MCF 10A (cell line): Measurements from ENCODE around the gene PTPRG. TPM values are rescaled to one million over a fixed set of nuclear protein-coding genes. Genes with fewer than 3 reads are reported as not detected.

ENCODE experiments used
- BruUV-seq: library from RNA; stranded (reverse); fragments of 400-500 nt; replicated peaks from 2 replicates; lab custom pipeline; 2021; lab: Mats Ljungman, UMichigan
- CTCF ChIA-PET: fragments of 300-600 bp; sonication (Branson Sonifier 250); formaldehyde crosslinking; extraction: SDS; loops from one replicate; lab custom pipeline; 2021; ENCODE audit warnings: antibody characterized with exemption, inconsistent platforms; lab: Yijun Ruan, JAX
- POLR2A ChIA-PET: fragments of 300-600, 350-650 bp; sonication (Branson Sonifier 250); formaldehyde crosslinking; extraction: SDS; loops from one replicate; lab custom pipeline; 2020; ENCODE audit warnings: antibody characterized with exemption, inconsistent platforms; lab: Yijun Ruan, JAX
- DNase-seq: peaks from one replicate; pipeline ENCODE4 v3.0.0-alpha.2; 2018; ENCODE audit not compliant: unreplicated experiment
- H3K27ac Mint-ChIP-seq: one replicate; pipeline ENCODE4 v1.8.0; 2022; ENCODE audit warnings: mild to moderate bottlenecking, low read depth, mixed read lengths; ENCODE audit not compliant: unreplicated experiment
- H3K27me3 Mint-ChIP-seq: one replicate; pipeline ENCODE4 v1.8.0; 2022; ENCODE audit warnings: mixed read lengths; ENCODE audit not compliant: insufficient read depth, unreplicated experiment
- H3K36me3 Mint-ChIP-seq: one replicate; pipeline ENCODE4 v1.8.0; 2022; ENCODE audit warnings: mild to moderate bottlenecking, moderate library complexity, mixed read lengths; ENCODE audit not compliant: insufficient read depth, unreplicated experiment
- H3K4me1 Mint-ChIP-seq: one replicate; pipeline ENCODE4 v1.8.0; 2022; ENCODE audit warnings: mixed read lengths; ENCODE audit not compliant: insufficient read depth, unreplicated experiment
- H3K4me3 Mint-ChIP-seq: one replicate; pipeline ENCODE4 v1.8.0; 2022; ENCODE audit warnings: mild to moderate bottlenecking, moderate library complexity, mixed read lengths; ENCODE audit not compliant: unreplicated experiment
- H3K9me3 Mint-ChIP-seq: one replicate; pipeline ENCODE4 v1.8.0; 2022; ENCODE audit warnings: mixed read lengths; ENCODE audit not compliant: unreplicated experiment
- intact Hi-C: fragments of 100-400 bp; cut with micrococcal nuclease; formaldehyde crosslinking; loops from 2 replicates; pipeline ENCODE4 v1.14.1; 2022
- total RNA-seq: library from RNA; stranded (reverse); gene quantifications from 2 replicates; pipeline ENCODE4 v1.2.3, GENCODE V29; 2022
- TF ChIP-seq, protein P1 (sequence below): fragments of 200-600 bp; IDR thresholded peaks from one replicate; pipeline ENCODE4 v1.8.0; 2022; ENCODE audit warnings: antibody characterized with exemption, mild to moderate bottlenecking; ENCODE audit not compliant: unreplicated experiment

The PTPRG gene
- total RNA-seq, 1 experiment from 2014 or later = 54.5 TPM

DNA sequence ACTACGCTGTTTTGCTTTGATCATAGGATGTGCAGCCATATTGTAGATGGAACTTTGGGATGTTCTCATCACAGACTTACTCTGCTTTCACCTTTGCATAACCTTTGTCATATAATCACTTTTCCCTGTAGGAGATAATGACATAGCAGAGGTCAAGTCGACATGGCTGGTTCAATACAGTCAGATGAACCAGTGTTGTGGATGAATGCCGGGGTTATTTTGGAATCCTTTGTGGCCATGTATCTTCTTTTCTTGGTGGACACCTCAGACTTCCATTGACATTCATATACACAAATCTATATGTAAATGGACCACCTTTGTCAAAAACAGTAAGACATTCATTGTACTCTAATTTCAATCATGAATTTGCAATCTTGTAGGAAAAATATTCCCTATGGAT lies 180.2 kb downstream of the PTPRG start:
- POLR2A ChIA-PET = no interaction called here
- Mint-ChIP-seq H3K27ac (no peak overlapping the region), H3K27me3 (no peaks in the 10 kb centered on the region), H3K4me1 (peaks cover 7% of the 10 kb centered on the region), H3K4me3 (no peak overlapping the region), H3K9me3 (no peaks in the 10 kb centered on the region), H3K36me3 (peaks cover 3% of the 10 kb centered on the region)
- TF ChIP-seq, protein P1, sequence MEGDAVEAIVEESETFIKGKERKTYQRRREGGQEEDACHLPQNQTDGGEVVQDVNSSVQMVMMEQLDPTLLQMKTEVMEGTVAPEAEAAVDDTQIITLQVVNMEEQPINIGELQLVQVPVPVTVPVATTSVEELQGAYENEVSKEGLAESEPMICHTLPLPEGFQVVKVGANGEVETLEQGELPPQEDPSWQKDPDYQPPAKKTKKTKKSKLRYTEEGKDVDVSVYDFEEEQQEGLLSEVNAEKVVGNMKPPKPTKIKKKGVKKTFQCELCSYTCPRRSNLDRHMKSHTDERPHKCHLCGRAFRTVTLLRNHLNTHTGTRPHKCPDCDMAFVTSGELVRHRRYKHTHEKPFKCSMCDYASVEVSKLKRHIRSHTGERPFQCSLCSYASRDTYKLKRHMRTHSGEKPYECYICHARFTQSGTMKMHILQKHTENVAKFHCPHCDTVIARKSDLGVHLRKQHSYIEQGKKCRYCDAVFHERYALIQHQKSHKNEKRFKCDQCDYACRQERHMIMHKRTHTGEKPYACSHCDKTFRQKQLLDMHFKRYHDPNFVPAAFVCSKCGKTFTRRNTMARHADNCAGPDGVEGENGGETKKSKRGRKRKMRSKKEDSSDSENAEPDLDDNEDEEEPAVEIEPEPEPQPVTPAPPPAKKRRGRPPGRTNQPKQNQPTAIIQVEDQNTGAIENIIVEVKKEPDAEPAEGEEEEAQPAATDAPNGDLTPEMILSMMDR = no peak
- CTCF ChIA-PET = no interaction called here
- intact Hi-C loops = no loop called here
- no peak for DNase-seq
- BruUV-seq = no TSS peak

DNA sequence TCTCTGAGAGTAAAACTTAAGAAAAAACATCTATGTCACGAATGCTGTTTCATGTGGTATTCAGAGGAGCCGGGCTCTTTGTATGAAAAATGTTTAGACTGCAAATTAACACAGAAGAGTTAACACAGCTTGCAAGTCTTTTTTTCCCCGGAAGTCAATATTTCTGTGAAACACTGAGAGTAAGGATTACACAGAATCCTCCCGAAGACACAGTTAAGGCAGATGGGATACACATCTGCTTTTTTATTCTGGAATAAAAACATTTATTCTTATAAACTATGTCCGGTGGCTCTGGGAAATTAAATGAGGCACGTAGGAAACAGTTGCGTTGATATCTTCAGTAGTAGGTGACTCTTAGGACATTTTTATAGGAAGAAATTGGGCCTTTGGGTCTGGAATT lies 180.6 kb downstream of the PTPRG start:
- DNase-seq = no peak
- H3K4me3 Mint-ChIP-seq = no peak overlapping the region
- intact Hi-C loops = no loop called here
- H3K36me3 Mint-ChIP-seq = peaks cover 5% of the 10 kb centered on the region
- TF ChIP-seq, protein P1 = no peak
- POLR2A ChIA-PET = interaction anchor here (0.6 kb wide), 1 partner anchor 74 kb away, joined by 3 read pairs; no protein-coding TSS in a partner anchor
- no TSS peak for BruUV-seq
- H3K9me3 Mint-ChIP-seq = no peaks in the 10 kb centered on the region
- H3K27me3 Mint-ChIP-seq = no peaks in the 10 kb centered on the region
- H3K4me1 Mint-ChIP-seq = peaks cover 3% of the 10 kb centered on the region
- H3K27ac Mint-ChIP-seq = no peak overlapping the region
- CTCF ChIA-PET = no interaction called here

DNA sequence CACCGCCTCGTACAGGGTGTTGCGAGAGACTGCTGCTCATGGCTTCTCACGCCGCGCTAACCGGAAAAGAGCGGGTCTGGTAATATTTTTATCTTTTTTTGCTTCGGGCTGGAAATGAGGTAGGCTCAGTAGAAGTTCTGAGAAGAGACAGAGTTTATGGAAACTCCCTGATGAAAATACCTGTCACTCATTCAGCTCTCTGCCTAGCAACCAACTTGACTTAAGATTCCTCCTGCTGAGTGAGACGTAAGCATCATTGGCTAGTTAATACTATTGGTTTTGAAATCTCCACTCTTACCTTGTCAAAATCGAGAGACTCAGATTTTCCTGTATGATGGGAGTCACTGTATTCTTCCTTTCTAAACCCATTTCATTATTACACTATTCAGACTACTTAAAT lies 181.7 kb downstream of the PTPRG start:
- Mint-ChIP-seq H3K27me3 (no peaks in the 10 kb centered on the region), H3K36me3 (peaks cover 5% of the 10 kb centered on the region), H3K9me3 (no peaks in the 10 kb centered on the region), H3K4me3 (no peak overlapping the region), H3K4me1 (no peaks in the 10 kb centered on the region), H3K27ac (no peak overlapping the region)
- no peak for DNase-seq
- ChIA-PET POLR2A (no interaction called here), CTCF (interaction anchor here (0.9 kb wide), 1 partner anchor 10 kb away, joined by 3 read pairs; no protein-coding TSS in a partner anchor)
- intact Hi-C loops = no loop called here
- BruUV-seq = no TSS peak
- TF ChIP-seq, protein P1 = no peak

DNA sequence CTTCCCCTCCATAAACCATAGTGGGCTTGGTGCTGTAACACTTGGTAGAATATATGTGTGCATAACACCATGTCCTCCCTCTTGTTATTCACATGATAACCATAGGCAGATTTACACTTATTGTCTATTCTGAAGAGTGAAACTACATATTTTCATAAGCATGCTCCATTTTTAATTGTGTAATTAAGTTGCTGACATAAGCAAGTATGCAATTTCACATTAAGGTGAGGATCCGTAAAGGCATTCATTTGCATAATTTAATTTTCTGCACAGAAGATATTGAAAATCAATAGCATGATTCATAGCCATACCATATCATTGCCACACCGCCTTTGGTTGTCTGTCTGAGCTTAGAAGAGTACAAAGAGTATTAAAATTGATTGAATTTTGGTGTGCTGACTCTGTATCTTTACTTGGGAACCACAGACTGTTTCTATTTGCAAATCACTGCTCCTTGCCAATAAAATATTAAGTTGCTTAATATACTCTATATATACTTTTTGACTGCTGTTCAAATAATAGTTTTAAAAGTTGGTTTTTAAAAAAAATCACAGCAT lies 182.4 kb downstream of the PTPRG start:
- no peaks in the 10 kb centered on the region for H3K4me1 Mint-ChIP-seq
- H3K36me3 Mint-ChIP-seq = peaks cover 5% of the 10 kb centered on the region
- H3K9me3 Mint-ChIP-seq = no peaks in the 10 kb centered on the region
- no peak overlapping the region for H3K4me3 Mint-ChIP-seq
- DNase-seq = no peak
- intact Hi-C loops = no loop called here
- POLR2A ChIA-PET = interaction anchor here (0.6 kb wide), 1 partner anchor 17 kb away, joined by 3 read pairs; no protein-coding TSS in a partner anchor
- no peaks in the 10 kb centered on the region for H3K27me3 Mint-ChIP-seq
- BruUV-seq = no TSS peak
- TF ChIP-seq, protein P1 = no peak
- CTCF ChIA-PET = interaction anchor here (0.9 kb wide), 1 partner anchor 11 kb away, joined by 3 read pairs; no protein-coding TSS in a partner anchor
- no peak overlapping the region for H3K27ac Mint-ChIP-seq
